NT2/D1 (cell line): ENCODE results near the gene IQCF2.

Source experiments
- SUZ12 ChIP-seq: IDR thresholded peaks from 2 replicates; pipeline ENCODE4 v1.6.1; 2011; ENCODE audit not compliant: insufficient read length, insufficient read depth; ENCODE audit errors: extremely low read depth
- YY1 ChIP-seq: IDR thresholded peaks from 2 replicates; pipeline ENCODE4 v1.6.1; 2011; ENCODE audit not compliant: insufficient read length, insufficient read depth
- ZNF274 ChIP-seq: IDR thresholded peaks from 2 replicates; pipeline ENCODE4 v1.6.1; 2011; ENCODE audit warnings: mild to moderate bottlenecking, low read depth, low read length

DNA sequence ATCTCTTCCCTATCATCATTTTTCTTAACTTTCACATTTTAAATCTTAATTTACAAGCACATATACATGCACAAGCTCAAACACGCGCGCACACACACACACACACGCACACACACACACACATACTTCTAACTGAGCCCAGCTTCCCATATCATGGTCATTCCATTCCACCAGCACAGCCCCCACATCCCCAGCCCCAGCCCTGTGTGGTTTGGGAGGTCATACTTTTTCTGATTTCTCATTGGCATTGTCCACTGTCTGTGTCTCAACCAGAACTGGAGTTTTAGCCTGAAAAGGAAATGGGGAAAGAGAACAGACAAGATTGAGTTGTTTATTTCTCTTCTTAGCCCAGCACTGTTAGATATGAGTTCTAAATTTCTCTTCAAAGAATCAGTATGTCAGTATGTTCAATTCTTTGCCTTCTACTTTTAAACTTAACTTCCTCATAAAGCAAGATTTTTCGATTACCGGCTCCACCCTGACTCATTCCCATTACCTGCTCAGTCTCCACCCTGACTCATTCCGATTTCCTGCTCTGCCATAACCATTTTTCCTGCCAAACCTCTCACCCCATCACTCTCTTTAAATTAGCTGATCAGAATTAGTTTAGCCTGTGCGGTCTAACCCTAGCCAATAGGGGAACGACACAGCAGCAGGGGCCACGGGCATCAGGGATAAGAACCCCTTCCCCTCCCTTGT is 35.3 kb downstream of the IQCF2 start:
- no peak for TF ChIP-seq YY1
- no peak for TF ChIP-seq ZNF274
- no peak for TF ChIP-seq SUZ12
